Measurements from ENCODE around the gene AHSG.
"Not testable (repeated sequence)": the region's sequence is repeated elsewhere in the genome, so short reads cannot be mapped to it uniquely, and the experiment has no call there.

AHSG gene

GRCh38 chr3:186583831-186584230, 29.0 kb upstream of the AHSG start:
- TF ChIP-seq ZNF394 (tag by site-specific recombination; IDR thresholded peaks at IDR 0.05; ENCODE audit: borderline replicate concordance) = no peak
- Histone ChIP-seq H3K4me1 (ENCODE audit: control insufficient read depth, insufficient read depth, low read length) (no peaks in the 10 kb centered on the region), H3K9me3 (ENCODE audit: control insufficient read depth, insufficient read depth, low read depth, low read length) (no peaks in the 10 kb centered on the region), H3K36me3 (ENCODE audit: control insufficient read depth in 2 of 2, insufficient read depth in 1 of 2, low read length in 2 of 2) (peaks cover 10 to 72% of the 10 kb centered on the region in 2 experiments), H3K4me3 (ENCODE audit: low read depth, low read length) (no peak overlapping the region), H3K27ac (ENCODE audit: extremely low read depth, low read depth, low read length) (no peak overlapping the region)
- POLR2A ChIA-PET = no interaction called here
- CTCF ChIA-PET = interaction anchor here (0.6 to 8.5 kb wide), 3 partner anchors 10 to 228 kb away, joined by 3 to 59 read pairs (median 4); partner anchors contain the start of gene AHSG

DNA sequence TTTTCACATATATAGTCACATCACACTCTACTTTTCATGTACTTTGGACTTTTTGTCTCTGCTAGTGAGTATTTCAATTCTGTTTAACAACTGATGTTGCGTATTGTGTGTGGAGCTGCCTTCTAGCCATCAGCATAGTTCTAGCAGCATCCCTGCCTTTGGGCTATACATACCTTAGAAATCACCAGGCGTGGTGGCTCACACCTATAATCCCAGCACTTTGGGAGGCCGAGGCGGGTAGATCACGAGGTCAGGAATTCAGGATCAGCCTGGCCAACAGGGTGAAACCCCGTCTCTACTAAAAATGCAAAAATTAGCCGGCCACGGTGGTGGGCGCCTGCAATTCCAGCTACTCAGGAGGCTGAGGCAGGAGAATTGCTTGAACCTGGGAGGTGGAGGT, 26.6 kb upstream of the AHSG start:
- ChIA-PET CTCF (interaction anchor here (8.5 kb wide), 1 partner anchor 29 kb away, joined by 59 read pairs; the partner anchor contains the start of gene AHSG), POLR2A (interaction anchor here (0.6 to 1.1 kb wide), 2 partner anchors 16 kb away, joined by 3 read pairs; partner anchors contain the start of gene DNAJB11)
- H3K27ac ChIP-seq (ENCODE audit: extremely low read depth, low read depth, low read length); H3K4me3 ChIP-seq (ENCODE audit: low read depth, low read length); H3K4me1 ChIP-seq (ENCODE audit: control insufficient read depth, insufficient read depth, low read length); H3K9me3 ChIP-seq (ENCODE audit: control insufficient read depth, insufficient read depth, low read depth, low read length): not testable (repeated sequence)
- peaks cover 10 to 50% of the 10 kb centered on the region in 2 experiments; a peak in 2 of 3 replicates for H3K36me3 ChIP-seq (ENCODE audit: control insufficient read depth in 2 of 2, insufficient read depth in 1 of 2, low read length in 2 of 2)

GRCh38 chr3:186587183-186587582, 25.7 kb upstream of the AHSG start:
- ChIA-PET CTCF (interaction anchor here (0.7 to 8.5 kb wide), 3 partner anchors 28 to 651 kb away, joined by 3 to 59 read pairs (median 4); partner anchors contain the start of gene AHSG), POLR2A (interaction anchor here (0.6 kb wide), 1 partner anchor 17 kb away, joined by 3 read pairs; the partner anchor contains the start of gene DNAJB11)
- TF ChIP-seq ZFP37 (tag by site-specific recombination; IDR thresholded peaks at IDR 0.05) (no peak), ZBTB44 (tag by site-specific recombination; IDR thresholded peaks at IDR 0.05) (no peak), ZNF585B (tag by site-specific recombination; IDR thresholded peaks at IDR 0.05) (no peak), ZNF777 (tag by site-specific recombination; IDR thresholded peaks at IDR 0.05; ENCODE audit: borderline replicate concordance) (no peak), ZNF354C (tag by site-specific recombination; IDR thresholded peaks at IDR 0.05; ENCODE audit: borderline replicate concordance, low read depth) (no peak)
- TF ChIP-seq, protein P1, sequence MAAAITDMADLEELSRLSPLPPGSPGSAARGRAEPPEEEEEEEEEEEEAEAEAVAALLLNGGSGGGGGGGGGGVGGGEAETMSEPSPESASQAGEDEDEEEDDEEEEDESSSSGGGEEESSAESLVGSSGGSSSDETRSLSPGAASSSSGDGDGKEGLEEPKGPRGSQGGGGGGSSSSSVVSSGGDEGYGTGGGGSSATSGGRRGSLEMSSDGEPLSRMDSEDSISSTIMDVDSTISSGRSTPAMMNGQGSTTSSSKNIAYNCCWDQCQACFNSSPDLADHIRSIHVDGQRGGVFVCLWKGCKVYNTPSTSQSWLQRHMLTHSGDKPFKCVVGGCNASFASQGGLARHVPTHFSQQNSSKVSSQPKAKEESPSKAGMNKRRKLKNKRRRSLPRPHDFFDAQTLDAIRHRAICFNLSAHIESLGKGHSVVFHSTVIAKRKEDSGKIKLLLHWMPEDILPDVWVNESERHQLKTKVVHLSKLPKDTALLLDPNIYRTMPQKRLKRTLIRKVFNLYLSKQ (tag by site-specific recombination; IDR thresholded peaks at IDR 0.05; ENCODE audit: borderline replicate concordance) = no peak
- TF ChIP-seq, protein P2, sequence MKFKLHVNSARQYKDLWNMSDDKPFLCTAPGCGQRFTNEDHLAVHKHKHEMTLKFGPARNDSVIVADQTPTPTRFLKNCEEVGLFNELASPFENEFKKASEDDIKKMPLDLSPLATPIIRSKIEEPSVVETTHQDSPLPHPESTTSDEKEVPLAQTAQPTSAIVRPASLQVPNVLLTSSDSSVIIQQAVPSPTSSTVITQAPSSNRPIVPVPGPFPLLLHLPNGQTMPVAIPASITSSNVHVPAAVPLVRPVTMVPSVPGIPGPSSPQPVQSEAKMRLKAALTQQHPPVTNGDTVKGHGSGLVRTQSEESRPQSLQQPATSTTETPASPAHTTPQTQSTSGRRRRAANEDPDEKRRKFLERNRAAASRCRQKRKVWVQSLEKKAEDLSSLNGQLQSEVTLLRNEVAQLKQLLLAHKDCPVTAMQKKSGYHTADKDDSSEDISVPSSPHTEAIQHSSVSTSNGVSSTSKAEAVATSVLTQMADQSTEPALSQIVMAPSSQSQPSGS (tag by site-specific recombination; IDR thresholded peaks at IDR 0.05; ENCODE audit: low read depth) = no peak
- Histone ChIP-seq H3K27ac (ENCODE audit: extremely low read depth, low read depth, low read length) (no peak overlapping the region), H3K4me1 (ENCODE audit: control insufficient read depth, insufficient read depth, low read length) (no peaks in the 10 kb centered on the region), H3K36me3 (ENCODE audit: control insufficient read depth in 2 of 2, insufficient read depth in 1 of 2, low read length in 2 of 2) (peaks cover 10 to 41% of the 10 kb centered on the region in 2 experiments; a peak in 2 of 3 replicates), H3K9me3 (ENCODE audit: control insufficient read depth, insufficient read depth, low read depth, low read length) (no peaks in the 10 kb centered on the region), H3K4me3 (ENCODE audit: low read depth, low read length) (no peak overlapping the region)

GRCh38 chr3:186588632-186589031, 24.2 kb upstream of the AHSG start:
- TF ChIP-seq PRDM1 (tag by site-specific recombination; IDR thresholded peaks at IDR 0.05) (peak; percentile 39; the same call in 1 of the 2 replicates), ELK4 (IDR thresholded peaks at IDR 0.05; ENCODE audit: borderline replicate concordance, low read depth, low read length) (no peak), ZNF184 (tag by site-specific recombination; IDR thresholded peaks at IDR 0.05) (no peak)
- H3K36me3 ChIP-seq (ENCODE audit: control insufficient read depth in 2 of 2, insufficient read depth in 1 of 2, low read length in 2 of 2) = peaks cover 10 to 27% of the 10 kb centered on the region in 2 experiments; a peak in 2 of 3 replicates
- no peak overlapping the region for H3K4me3 ChIP-seq (ENCODE audit: low read depth, low read length)
- ChIA-PET CTCF (interaction anchor here (0.6 to 8.5 kb wide), 3 partner anchors 10 to 57 kb away, joined by 3 to 59 read pairs (median 4); partner anchors contain the start of gene AHSG), POLR2A (no interaction called here)
- H3K9me3 ChIP-seq (ENCODE audit: control insufficient read depth, insufficient read depth, low read depth, low read length) = no peaks in the 10 kb centered on the region
- no peaks in the 10 kb centered on the region for H3K4me1 ChIP-seq (ENCODE audit: control insufficient read depth, insufficient read depth, low read length)
- no peak overlapping the region for H3K27ac ChIP-seq (ENCODE audit: extremely low read depth, low read depth, low read length)
